ENCODE results near the gene GYPA. TPM values are rescaled to one million over a fixed set of nuclear protein-coding genes. Genes with fewer than 3 reads are reported as not detected.

Gene GYPA
- total and polyA plus RNA-seq, 12 donors = 0.11 to 0.90 TPM; not detected in 10

Other genes with a start within 250 kb of the GYPA start
- gene GYPE, start 235.2 kb downstream of the GYPA start, total RNA-seq = under 1 TPM in 8 of 10 donors, not detected in 2; 0.21 to 0.72 (median 0.28) TPM
- under 1 TPM; 0.29 to 0.80 TPM for gene GYPE, start 235.2 kb downstream of the GYPA start, polyA plus RNA-seq
- under 1 TPM in 1 of 10 donors, not detected in 9; 0.93 TPM for gene GYPB, start 121.3 kb downstream of the GYPA start, total RNA-seq
- gene GYPB, start 121.3 kb downstream of the GYPA start, polyA plus RNA-seq = not detected